ENCODE data around the gene IRGQ.

The IRGQ gene

DNA sequence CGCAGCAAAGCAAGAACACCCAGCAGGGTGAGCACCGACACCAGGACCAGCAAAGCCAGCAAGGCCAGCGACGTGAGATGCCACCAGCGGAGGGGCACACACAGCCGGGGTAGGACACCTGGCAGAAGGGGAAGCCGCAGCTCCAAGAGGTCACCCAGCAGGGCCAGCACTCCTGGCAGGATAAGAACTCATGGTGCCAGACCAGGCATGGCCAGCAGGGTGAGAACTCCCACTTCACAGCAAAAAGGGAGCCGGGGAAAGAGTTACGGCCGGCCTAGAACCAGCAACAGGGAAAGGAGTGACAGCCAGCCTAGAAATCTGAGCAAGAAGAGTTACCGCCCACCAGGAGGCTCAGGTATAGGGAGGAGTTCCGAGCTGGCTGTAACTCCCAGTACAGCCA lies 16.4 kb upstream of the IRGQ start:
- Histone ChIP-seq H3K79me1 (ENCODE audit: low read length) (no peaks in the 10 kb centered on the region), H4K12ac (ENCODE audit: low read depth, low read length) (no peak overlapping the region), H3K23ac (ENCODE audit: low read length) (no peak overlapping the region), H2BK12ac (ENCODE audit: low read length) (no peak overlapping the region), H3K18ac (ENCODE audit: low read length) (no peak overlapping the region), H3K27me3 (ENCODE audit: insufficient read depth, low read length) (no peaks in the 10 kb centered on the region), H2AK5ac (ENCODE audit: low read length) (no peak overlapping the region), H3K4me3 (ENCODE audit: low read depth, low read length) (no peak overlapping the region), H3K14ac (ENCODE audit: low read length) (no peak overlapping the region), H2BK120ac (ENCODE audit: insufficient read depth, low read length, poor library complexity) (no peak overlapping the region), H3K9me3 (ENCODE audit: insufficient read depth, low read depth, low read length) (peaks cover 1% of the 10 kb centered on the region), H2BK5ac (ENCODE audit: low read depth, low read length, poor library complexity) (no peak overlapping the region), H3K4me2 (ENCODE audit: low read length) (no peak overlapping the region), H2AFZ (ENCODE audit: insufficient read depth, low read length, poor library complexity) (no peak overlapping the region), H3K4me1 (ENCODE audit: control insufficient read depth in 1 of 2, insufficient read depth in 2 of 2, low read length in 2 of 2) (no peaks in the 10 kb centered on the region), H4K8ac (ENCODE audit: low read depth, low read length) (no peak overlapping the region), H3K9ac (ENCODE audit: low read length) (no peak overlapping the region), H3K4ac (ENCODE audit: low read depth, low read length) (no peak overlapping the region), H3K79me2 (ENCODE audit: control insufficient read depth, insufficient read depth, low read length, poor library complexity) (no peaks in the 10 kb centered on the region), H4K91ac (ENCODE audit: low read depth, low read length) (no peak overlapping the region), H3K27ac (ENCODE audit: low read depth, low read length) (no peak overlapping the region), H3K36me3 (ENCODE audit: control insufficient read depth in 1 of 2, insufficient read depth in 2 of 2, low read length in 2 of 2) (peaks cover 31 to 43% of the 10 kb centered on the region in 2 experiments)
- DNase-seq: no peak
- no CpG with 5 or more reads among the region's 12 CpGs for WGBS (ENCODE audit: extremely low coverage, insufficient coverage, insufficient read length)

DNA sequence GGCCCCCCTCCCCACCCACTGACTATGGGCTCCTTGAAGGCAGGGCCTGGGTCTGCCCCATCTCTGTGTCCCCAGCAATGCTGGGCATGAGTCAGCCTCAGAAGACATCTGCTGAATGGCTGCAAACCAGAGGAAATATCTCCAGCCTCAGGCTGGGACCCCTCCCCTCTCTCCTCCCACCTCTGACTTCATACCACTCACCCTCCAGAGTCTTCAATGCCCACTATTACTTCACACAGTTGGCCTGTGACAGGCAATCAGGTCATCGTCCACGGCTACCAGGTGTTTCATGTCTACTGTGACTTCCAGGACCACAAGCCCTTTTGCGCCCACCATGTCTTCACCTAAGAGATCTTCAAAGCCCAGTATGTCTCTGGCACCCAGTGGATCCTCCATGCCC lies 15.9 kb upstream of the IRGQ start, which contains the start of gene SRRM5:
Gene SRRM5 (plus strand): TSS at position 301 of the 400 bp plus-strand sequence. CDS start 34 bp downstream, at position 335.
- no peak for DNase-seq
- H2BK120ac ChIP-seq (ENCODE audit: insufficient read depth, low read length, poor library complexity): no peak within 1 kb of the TSS
- H3K36me3 ChIP-seq (ENCODE audit: control insufficient read depth in 1 of 2, insufficient read depth in 2 of 2, low read length in 2 of 2): peaks cover 33 to 46% of the 10 kb centered on the region in 2 experiments
- H4K8ac ChIP-seq (ENCODE audit: low read depth, low read length): no peak within 1 kb of the TSS
- no peaks in the 10 kb centered on the region for H3K27me3 ChIP-seq (ENCODE audit: insufficient read depth, low read length)
- H3K27ac ChIP-seq (ENCODE audit: low read depth, low read length): no peak within 1 kb of the TSS
- no peak within 1 kb of the TSS for H3K4me2 ChIP-seq (ENCODE audit: low read length)
- no peaks in the 10 kb centered on the region for H3K79me2 ChIP-seq (ENCODE audit: control insufficient read depth, insufficient read depth, low read length, poor library complexity)
- no peak within 1 kb of the TSS for H2AK5ac ChIP-seq (ENCODE audit: low read length)
- no peak within 1 kb of the TSS for H3K4me3 ChIP-seq (ENCODE audit: low read depth, low read length)
- WGBS (ENCODE audit: extremely low coverage, insufficient coverage, insufficient read length): no CpG with 5 or more reads among the region's 3 CpGs
- H2BK5ac ChIP-seq (ENCODE audit: low read depth, low read length, poor library complexity): no peak within 1 kb of the TSS
- no peak within 1 kb of the TSS for H3K14ac ChIP-seq (ENCODE audit: low read length)
- H3K4ac ChIP-seq (ENCODE audit: low read depth, low read length): no peak within 1 kb of the TSS
- H4K91ac ChIP-seq (ENCODE audit: low read depth, low read length): no peak within 1 kb of the TSS
- H2AFZ ChIP-seq (ENCODE audit: insufficient read depth, low read length, poor library complexity): no peak within 1 kb of the TSS
- H3K18ac ChIP-seq (ENCODE audit: low read length): no peak within 1 kb of the TSS
- peaks cover 1% of the 10 kb centered on the region for H3K9me3 ChIP-seq (ENCODE audit: insufficient read depth, low read depth, low read length)
- no peak within 1 kb of the TSS for H3K9ac ChIP-seq (ENCODE audit: low read length)
- H3K23ac ChIP-seq (ENCODE audit: low read length): no peak within 1 kb of the TSS
- H2BK12ac ChIP-seq (ENCODE audit: low read length): no peak within 1 kb of the TSS
- no peak within 1 kb of the TSS for H4K12ac ChIP-seq (ENCODE audit: low read depth, low read length)
- H3K4me1 ChIP-seq (ENCODE audit: control insufficient read depth in 1 of 2, insufficient read depth in 2 of 2, low read length in 2 of 2): no peaks in the 10 kb centered on the region
- H3K79me1 ChIP-seq (ENCODE audit: low read length): no peaks in the 10 kb centered on the region

DNA sequence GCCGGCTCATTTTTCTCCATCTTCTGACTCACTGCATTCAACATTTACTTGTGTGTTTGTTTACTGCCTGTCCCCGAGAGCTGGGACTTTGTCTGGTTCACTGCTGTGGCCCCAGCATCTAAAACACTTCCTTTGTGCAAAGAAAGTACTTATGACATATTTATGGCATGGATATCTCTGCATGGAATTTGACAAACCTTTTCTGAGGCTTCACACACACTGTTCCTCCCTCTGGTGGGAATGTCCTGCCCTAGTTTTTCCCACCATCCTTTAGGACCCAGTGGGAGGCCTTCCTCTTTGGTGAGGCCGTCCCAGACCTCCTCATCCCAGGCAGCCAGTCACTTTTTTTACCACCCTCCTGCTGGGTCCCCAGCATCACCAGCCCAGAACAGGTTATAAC lies 14.6 kb upstream of the IRGQ start:
- H3K23ac ChIP-seq (ENCODE audit: low read length): no peak overlapping the region
- no peak overlapping the region for H4K91ac ChIP-seq (ENCODE audit: low read depth, low read length)
- no peaks in the 10 kb centered on the region for H3K79me2 ChIP-seq (ENCODE audit: control insufficient read depth, insufficient read depth, low read length, poor library complexity)
- no CpG with 5 or more reads among the region's 3 CpGs for WGBS (ENCODE audit: extremely low coverage, insufficient coverage, insufficient read length)
- H2BK120ac ChIP-seq (ENCODE audit: insufficient read depth, low read length, poor library complexity): no peak overlapping the region
- no peak overlapping the region for H2BK12ac ChIP-seq (ENCODE audit: low read length)
- no peak overlapping the region for H4K12ac ChIP-seq (ENCODE audit: low read depth, low read length)
- H2AK5ac ChIP-seq (ENCODE audit: low read length): no peak overlapping the region
- no peak overlapping the region for H3K14ac ChIP-seq (ENCODE audit: low read length)
- H3K4ac ChIP-seq (ENCODE audit: low read depth, low read length): no peak overlapping the region
- no peak overlapping the region for H3K4me3 ChIP-seq (ENCODE audit: low read depth, low read length)
- H3K4me1 ChIP-seq (ENCODE audit: control insufficient read depth in 1 of 2, insufficient read depth in 2 of 2, low read length in 2 of 2): no peaks in the 10 kb centered on the region
- peaks cover 1% of the 10 kb centered on the region for H3K9me3 ChIP-seq (ENCODE audit: insufficient read depth, low read depth, low read length)
- no peak overlapping the region for H3K9ac ChIP-seq (ENCODE audit: low read length)
- H2BK5ac ChIP-seq (ENCODE audit: low read depth, low read length, poor library complexity): no peak overlapping the region
- H3K36me3 ChIP-seq (ENCODE audit: control insufficient read depth in 1 of 2, insufficient read depth in 2 of 2, low read length in 2 of 2): peaks cover 34 to 50% of the 10 kb centered on the region in 2 experiments
- H3K18ac ChIP-seq (ENCODE audit: low read length): no peak overlapping the region
- H3K27ac ChIP-seq (ENCODE audit: low read depth, low read length): no peak overlapping the region
- no peaks in the 10 kb centered on the region for H3K27me3 ChIP-seq (ENCODE audit: insufficient read depth, low read length)
- H3K79me1 ChIP-seq (ENCODE audit: low read length): no peaks in the 10 kb centered on the region
- no peak overlapping the region for H4K8ac ChIP-seq (ENCODE audit: low read depth, low read length)
- no peak overlapping the region for H3K4me2 ChIP-seq (ENCODE audit: low read length)
- no peak for DNase-seq
- H2AFZ ChIP-seq (ENCODE audit: insufficient read depth, low read length, poor library complexity): no peak overlapping the region

DNA sequence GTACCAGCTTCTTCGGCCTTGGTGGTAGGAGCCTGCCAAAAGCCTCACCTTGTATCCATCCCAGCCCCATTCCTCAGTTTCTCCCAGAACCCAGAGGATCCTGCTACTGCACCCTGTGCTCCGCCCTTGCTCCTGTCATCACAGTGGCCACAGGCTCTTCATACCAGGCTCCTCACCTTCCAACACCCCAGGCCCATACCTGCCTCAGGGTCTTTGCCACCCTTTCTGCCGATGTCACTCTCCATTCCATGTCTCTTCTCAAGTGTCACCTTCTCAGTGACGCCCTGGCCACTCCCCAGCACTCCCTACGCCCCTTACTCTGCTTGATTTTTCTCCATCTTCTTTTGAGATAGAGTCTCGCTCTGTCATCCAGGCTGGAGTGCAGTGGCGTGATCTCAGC lies 13.9 kb upstream of the IRGQ start:
- H2BK12ac ChIP-seq (ENCODE audit: low read length): no peak overlapping the region
- no peak overlapping the region for H2BK120ac ChIP-seq (ENCODE audit: insufficient read depth, low read length, poor library complexity)
- H3K4ac ChIP-seq (ENCODE audit: low read depth, low read length): no peak overlapping the region
- no peak overlapping the region for H2BK5ac ChIP-seq (ENCODE audit: low read depth, low read length, poor library complexity)
- no CpG with 5 or more reads among the region's 7 CpGs for WGBS (ENCODE audit: extremely low coverage, insufficient coverage, insufficient read length)
- no peak overlapping the region for H2AK5ac ChIP-seq (ENCODE audit: low read length)
- no peaks in the 10 kb centered on the region for H3K79me2 ChIP-seq (ENCODE audit: control insufficient read depth, insufficient read depth, low read length, poor library complexity)
- H3K79me1 ChIP-seq (ENCODE audit: low read length): no peaks in the 10 kb centered on the region
- no peak overlapping the region for H3K4me2 ChIP-seq (ENCODE audit: low read length)
- no peaks in the 10 kb centered on the region for H3K27me3 ChIP-seq (ENCODE audit: insufficient read depth, low read length)
- H3K36me3 ChIP-seq (ENCODE audit: control insufficient read depth in 1 of 2, insufficient read depth in 2 of 2, low read length in 2 of 2): peaks cover 34 to 50% of the 10 kb centered on the region in 2 experiments
- H3K27ac ChIP-seq (ENCODE audit: low read depth, low read length): no peak overlapping the region
- no peak overlapping the region for H3K4me3 ChIP-seq (ENCODE audit: low read depth, low read length)
- no peak overlapping the region for H3K18ac ChIP-seq (ENCODE audit: low read length)
- no peaks in the 10 kb centered on the region for H3K4me1 ChIP-seq (ENCODE audit: control insufficient read depth in 1 of 2, insufficient read depth in 2 of 2, low read length in 2 of 2)
- no peak overlapping the region for H4K8ac ChIP-seq (ENCODE audit: low read depth, low read length)
- H3K9me3 ChIP-seq (ENCODE audit: insufficient read depth, low read depth, low read length): peaks cover 1% of the 10 kb centered on the region
- no peak overlapping the region for H2AFZ ChIP-seq (ENCODE audit: insufficient read depth, low read length, poor library complexity)
- H3K14ac ChIP-seq (ENCODE audit: low read length): no peak overlapping the region
- H3K9ac ChIP-seq (ENCODE audit: low read length): no peak overlapping the region
- no peak overlapping the region for H4K12ac ChIP-seq (ENCODE audit: low read depth, low read length)
- DNase-seq: no peak
- H4K91ac ChIP-seq (ENCODE audit: low read depth, low read length): no peak overlapping the region
- no peak overlapping the region for H3K23ac ChIP-seq (ENCODE audit: low read length)
